ENCODE data around the gene ELAVL3. TPM values are rescaled to one million over a fixed set of nuclear protein-coding genes. Genes with fewer than 3 reads are reported as not detected.

Gene ELAVL3
- polyA plus RNA-seq, 1 of the 3 experiments (the other 2 are of a cell fraction): 0.48 TPM

DNA sequence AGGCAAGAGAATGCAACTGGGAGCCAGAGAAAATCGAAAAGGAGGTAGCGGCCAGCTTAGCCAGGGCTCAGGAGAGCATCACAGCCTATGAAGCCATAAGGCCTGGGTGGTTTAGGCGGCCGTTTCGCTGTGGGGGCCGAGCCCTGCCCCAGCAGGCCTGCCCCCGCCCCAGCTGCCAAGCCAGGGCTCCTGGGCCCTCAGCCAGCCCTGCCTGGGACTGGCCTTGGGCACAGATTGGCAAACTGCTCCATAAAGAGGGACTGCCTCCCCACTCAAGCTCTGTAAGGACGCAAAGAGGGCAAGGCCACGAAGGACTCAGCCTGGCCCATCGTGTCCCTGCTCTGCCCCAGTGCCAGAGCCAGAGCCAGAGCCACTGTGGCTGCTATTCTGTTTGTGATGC, 14.6 kb upstream of the ELAVL3 start:
- WGBS (ENCODE audit: low lambda C conversion rate): 96% methylated on average over 5 of the region's 10 CpGs
- TF ChIP-seq SIN3A (IDR thresholded peaks at IDR 0.05; ENCODE audit: borderline replicate concordance, low read depth, low read length): no peak
- no peak for TF ChIP-seq GABPA (IDR thresholded peaks at IDR 0.05; ENCODE audit: low read depth)
- TF ChIP-seq RAD21 (IDR thresholded peaks at IDR 0.05; ENCODE audit: low read length): no peak
- TF ChIP-seq POLR2AphosphoS5 (IDR thresholded peaks at IDR 0.05; ENCODE audit: low read depth, low read length): no peak
- TF ChIP-seq FOXJ3 (CRISPR knock-in tag; IDR thresholded peaks at IDR 0.05): no peak
- TF ChIP-seq TEAD4 (IDR thresholded peaks at IDR 0.05; ENCODE audit: borderline replicate concordance, insufficient read depth): no peak
- TF ChIP-seq TCF12 (IDR thresholded peaks at IDR 0.05): no peak
- no peak for TF ChIP-seq FOSL2 (IDR thresholded peaks at IDR 0.05; ENCODE audit: borderline replicate concordance, low read depth)
- TF ChIP-seq YY1 (IDR thresholded peaks at IDR 0.05; ENCODE audit: low read depth): no peak
- Histone ChIP-seq H3F3A (replicated peaks; ENCODE audit: insufficient read depth) (no peaks in the 10 kb centered on the region), H3K4me2 (no peak overlapping the region), H3K9ac (no peak overlapping the region), H3K9me2 (no peaks in the 10 kb centered on the region), H2AFZ (ENCODE audit: low read depth) (no peak overlapping the region), H3K36me3 (replicated peaks in 1 of 2; ENCODE audit: control insufficient read depth in 1 of 2, insufficient read depth in 2 of 2, low read length in 1 of 2) (peaks cover 0 to 10% of the 10 kb centered on the region in 2 experiments), H3K79me2 (ENCODE audit: insufficient read depth) (no peaks in the 10 kb centered on the region), H4K20me1 (ENCODE audit: insufficient read depth) (peaks cover 8% of the 10 kb centered on the region; the same call in 1 of the 2 replicates), H3K9me3 (no peaks in the 10 kb centered on the region), H3K4me1 (ENCODE audit: control insufficient read depth in 1 of 2, insufficient read depth in 2 of 2, low read depth in 1 of 2, low read length in 1 of 2) (peaks cover 0 to 3% of the 10 kb centered on the region in 2 experiments; a peak in 1 of 4 replicates), H3K27me3 (ENCODE audit: insufficient read depth) (no peaks in the 10 kb centered on the region), H3K4me3 (ENCODE audit: low read depth in 2 of 2, low read length in 1 of 2) (no peak overlapping the region), H3K27ac (ENCODE audit: low read depth in 2 of 2, low read length in 1 of 2) (no peak overlapping the region)
- DNase-seq: peak; percentile 14
- ChIA-PET POLR2A (no interaction called here), CTCF (interaction anchor here (0.7 to 5.0 kb wide), 7 partner anchors 10 to 93 kb away, joined by 3 to 57 read pairs (median 8); partner anchors contain the start of genes ELAVL3 and ZNF653)

DNA sequence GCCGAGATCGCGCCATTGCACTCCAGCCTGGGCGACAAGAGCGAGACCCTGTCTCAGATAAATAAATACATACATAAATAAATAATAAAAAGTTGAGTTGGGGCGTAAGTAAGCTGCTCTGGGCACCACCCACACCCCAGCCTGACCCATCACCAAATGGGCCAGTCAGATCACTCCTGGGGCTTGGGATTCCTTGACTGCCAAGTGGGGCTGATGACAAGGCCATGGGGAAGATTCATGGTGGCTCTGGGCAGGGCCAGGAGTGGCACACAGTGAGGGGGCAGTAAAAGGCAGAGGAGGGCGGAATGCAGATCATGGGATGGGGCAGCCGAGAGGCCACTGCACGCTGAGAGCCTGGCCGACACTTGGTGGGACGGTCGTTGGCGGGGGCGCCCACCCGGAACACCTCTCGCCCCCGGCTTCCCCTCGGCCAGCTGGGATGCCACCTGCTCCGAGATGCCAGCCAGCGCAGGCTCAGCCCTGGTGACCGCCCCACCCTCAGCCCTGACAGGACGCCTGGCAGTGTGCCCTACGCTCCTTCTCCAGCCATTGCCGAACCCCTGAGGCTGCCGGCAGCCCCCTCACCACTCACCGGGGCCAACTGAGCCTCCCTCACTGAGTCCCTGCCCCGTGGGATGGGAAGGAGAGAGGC, 13.9 kb upstream of the ELAVL3 start:
- Histone ChIP-seq H3K9ac (no peak overlapping the region), H3K36me3 (replicated peaks in 1 of 2; ENCODE audit: control insufficient read depth in 1 of 2, insufficient read depth in 2 of 2, low read length in 1 of 2) (peaks cover 0 to 10% of the 10 kb centered on the region in 2 experiments), H3K79me2 (ENCODE audit: insufficient read depth) (no peaks in the 10 kb centered on the region), H3F3A (replicated peaks; ENCODE audit: insufficient read depth) (no peaks in the 10 kb centered on the region), H3K9me3 (no peaks in the 10 kb centered on the region), H3K9me2 (no peaks in the 10 kb centered on the region), H3K27me3 (ENCODE audit: insufficient read depth) (no peaks in the 10 kb centered on the region), H3K4me1 (ENCODE audit: control insufficient read depth in 1 of 2, insufficient read depth in 2 of 2, low read depth in 1 of 2, low read length in 1 of 2) (no peaks in the 10 kb centered on the region; a peak in 1 of 4 replicates), H2AFZ (ENCODE audit: low read depth) (no peak overlapping the region), H3K4me3 (ENCODE audit: low read depth in 2 of 2, low read length in 1 of 2) (no peak overlapping the region), H4K20me1 (ENCODE audit: insufficient read depth) (peaks cover 8% of the 10 kb centered on the region; the same call in 1 of the 2 replicates), H3K4me2 (no peak overlapping the region), H3K27ac (ENCODE audit: low read depth in 2 of 2, low read length in 1 of 2) (no peak overlapping the region)
- 94% methylated on average over 21 of the region's 27 CpGs for WGBS (ENCODE audit: low lambda C conversion rate)
- CTCF ChIA-PET: interaction anchor here (1.0 to 5.0 kb wide), 4 partner anchors 11 to 365 kb away, joined by 3 to 57 read pairs (median 6); partner anchors contain the start of genes ELAVL3 and ZNF653
- DNase-seq: peak; percentile 14
- POLR2A ChIA-PET: no interaction called here
- TF ChIP-seq, protein P1, sequence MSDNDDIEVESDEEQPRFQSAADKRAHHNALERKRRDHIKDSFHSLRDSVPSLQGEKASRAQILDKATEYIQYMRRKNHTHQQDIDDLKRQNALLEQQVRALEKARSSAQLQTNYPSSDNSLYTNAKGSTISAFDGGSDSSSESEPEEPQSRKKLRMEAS (IDR thresholded peaks at IDR 0.05; ENCODE audit: low read depth): no peak
- TF ChIP-seq, protein P2, sequence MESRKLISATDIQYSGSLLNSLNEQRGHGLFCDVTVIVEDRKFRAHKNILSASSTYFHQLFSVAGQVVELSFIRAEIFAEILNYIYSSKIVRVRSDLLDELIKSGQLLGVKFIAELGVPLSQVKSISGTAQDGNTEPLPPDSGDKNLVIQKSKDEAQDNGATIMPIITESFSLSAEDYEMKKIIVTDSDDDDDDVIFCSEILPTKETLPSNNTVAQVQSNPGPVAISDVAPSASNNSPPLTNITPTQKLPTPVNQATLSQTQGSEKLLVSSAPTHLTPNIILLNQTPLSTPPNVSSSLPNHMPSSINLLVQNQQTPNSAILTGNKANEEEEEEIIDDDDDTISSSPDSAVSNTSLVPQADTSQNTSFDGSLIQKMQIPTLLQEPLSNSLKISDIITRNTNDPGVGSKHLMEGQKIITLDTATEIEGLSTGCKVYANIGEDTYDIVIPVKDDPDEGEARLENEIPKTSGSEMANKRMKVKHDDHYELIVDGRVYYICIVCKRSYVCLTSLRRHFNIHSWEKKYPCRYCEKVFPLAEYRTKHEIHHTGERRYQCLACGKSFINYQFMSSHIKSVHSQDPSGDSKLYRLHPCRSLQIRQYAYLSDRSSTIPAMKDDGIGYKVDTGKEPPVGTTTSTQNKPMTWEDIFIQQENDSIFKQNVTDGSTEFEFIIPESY (IDR thresholded peaks at IDR 0.05; ENCODE audit: borderline replicate concordance, low read depth): no peak

Measured in SK-N-SH (cell line).